ENCODE results near the gene OR5P2.

The OR5P2 gene

DNA sequence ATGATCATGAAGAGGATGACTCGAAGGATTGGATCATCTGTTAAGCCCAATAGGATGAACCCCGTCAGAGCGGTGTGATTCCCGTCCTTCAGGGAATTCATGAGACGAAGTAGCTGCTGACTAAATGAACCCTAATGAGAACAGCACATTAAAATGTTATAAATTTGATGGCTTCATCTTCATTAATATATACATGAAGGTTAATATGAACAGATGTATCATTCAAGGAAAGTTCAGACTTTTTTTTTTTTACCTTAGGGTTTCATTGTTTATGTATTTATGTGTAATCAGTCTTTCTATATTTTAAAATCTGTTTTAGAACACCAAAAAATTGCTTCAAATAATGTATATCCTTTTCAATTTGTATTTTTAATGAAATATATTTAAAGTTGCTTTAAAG is at the start of gene OR5P2:
Gene OR5P2, minus strand, starts transcription at position 101 of the 400 bp plus-strand sequence. Its CDS starts 0 bp downstream, at position 101.
- TF ChIP-seq GATA3 (IDR thresholded peaks at IDR 0.05; ENCODE audit: low read depth, low read length) (no peak), GATA2 (IDR thresholded peaks at IDR 0.05; ENCODE audit: low read depth, low read length) (no peak)

GRCh38 chr11:7846003-7846402 is 49.3 kb upstream of the OR5P2 start:
- TF ChIP-seq GATA2 (IDR thresholded peaks at IDR 0.05; ENCODE audit: low read depth, low read length) (no peak), GATA3 (IDR thresholded peaks at IDR 0.05; ENCODE audit: low read depth, low read length) (no peak)

DNA sequence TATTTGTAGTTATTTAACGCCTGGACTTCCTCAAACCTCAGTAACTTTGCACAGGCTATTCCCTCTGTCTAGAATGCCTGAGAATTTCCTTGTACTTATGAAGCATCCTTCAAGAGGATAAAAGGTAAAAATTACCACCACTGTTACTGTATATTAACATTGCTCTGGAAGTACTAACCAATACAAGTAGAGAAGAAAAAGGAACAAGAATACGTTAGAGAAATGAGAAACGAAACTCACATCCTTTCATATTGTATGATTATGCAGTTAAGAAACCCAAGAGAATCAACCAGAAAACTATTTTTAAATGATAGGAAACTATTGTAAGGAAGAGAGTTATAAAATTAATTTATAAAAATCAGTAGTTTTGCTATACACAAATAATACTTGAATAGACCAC is 48.2 kb upstream of the OR5P2 start:
- no peak for TF ChIP-seq GATA2 (IDR thresholded peaks at IDR 0.05; ENCODE audit: low read depth, low read length)
- no peak for TF ChIP-seq GATA3 (IDR thresholded peaks at IDR 0.05; ENCODE audit: low read depth, low read length)

DNA sequence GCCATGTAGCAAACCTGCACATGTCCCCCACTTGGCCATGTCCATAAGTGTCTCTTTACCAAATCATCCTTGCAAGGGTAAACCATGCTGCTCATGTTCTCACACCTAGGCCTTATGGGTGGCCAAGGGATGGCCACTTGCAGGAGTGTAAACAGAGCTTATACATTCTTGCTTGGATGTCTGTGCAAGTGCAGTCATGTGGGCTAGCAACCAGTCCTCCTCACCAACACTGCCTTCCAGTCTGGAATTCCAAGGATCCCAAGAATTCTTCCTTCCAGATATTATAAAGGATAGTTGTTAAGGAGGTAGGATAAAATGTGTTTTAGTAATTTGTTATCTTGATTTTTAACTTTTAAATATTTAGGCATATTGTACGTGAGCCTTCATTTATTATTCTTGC is 47.8 kb upstream of the OR5P2 start:
- TF ChIP-seq GATA3 (IDR thresholded peaks at IDR 0.05; ENCODE audit: low read depth, low read length) (no peak), GATA2 (IDR thresholded peaks at IDR 0.05; ENCODE audit: low read depth, low read length) (no peak)

GRCh38 chr11:7840578-7840977 is 43.8 kb upstream of the OR5P2 start:
- TF ChIP-seq GATA3 (IDR thresholded peaks at IDR 0.05; ENCODE audit: low read depth, low read length) (no peak), GATA2 (IDR thresholded peaks at IDR 0.05; ENCODE audit: low read depth, low read length) (no peak)

- TF ChIP-seq GATA3 (IDR thresholded peaks at IDR 0.05; ENCODE audit: low read depth, low read length), result no peak
- no peak for TF ChIP-seq GATA2 (IDR thresholded peaks at IDR 0.05; ENCODE audit: low read depth, low read length)
These were observed 36.8 kb upstream of the OR5P2 start for GRCh38 chr11:7833527-7833926.

DNA sequence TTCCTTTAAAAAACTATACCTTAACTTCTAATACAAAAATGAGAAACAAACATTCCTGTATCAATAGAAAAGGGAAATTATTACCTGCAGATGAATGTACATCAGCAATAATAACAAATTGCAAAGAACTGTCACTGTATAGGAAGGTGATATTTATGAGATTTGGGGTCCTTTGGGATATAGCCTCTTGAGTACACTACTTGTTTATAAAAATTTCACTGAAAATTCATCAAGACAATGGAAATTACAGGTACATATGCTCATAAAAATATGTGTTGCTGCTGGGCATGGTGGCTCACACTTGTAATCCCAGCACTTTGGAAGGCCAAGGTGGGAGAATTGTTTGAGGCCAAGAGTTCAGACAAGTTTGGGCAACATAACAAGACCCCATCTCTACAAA is 34.0 kb upstream of the OR5P2 start, which contains the start of gene OR5P3:
Gene OR5P3, minus strand, starts transcription at position 101 of the 400 bp plus-strand sequence.
- TF ChIP-seq GATA2 (IDR thresholded peaks at IDR 0.05; ENCODE audit: low read depth, low read length) (no peak), GATA3 (IDR thresholded peaks at IDR 0.05; ENCODE audit: low read depth, low read length) (no peak)

GRCh38 chr11:7826324-7826723 is 29.6 kb upstream of the OR5P2 start:
- no peak for TF ChIP-seq GATA3 (IDR thresholded peaks at IDR 0.05; ENCODE audit: low read depth, low read length)
- TF ChIP-seq GATA2 (IDR thresholded peaks at IDR 0.05; ENCODE audit: low read depth, low read length), result no peak

- TF ChIP-seq GATA3 (IDR thresholded peaks at IDR 0.05; ENCODE audit: low read depth, low read length) (no peak), GATA2 (IDR thresholded peaks at IDR 0.05; ENCODE audit: low read depth, low read length) (no peak)
These were observed 3.5 kb downstream of the OR5P2 start for GRCh38 chr11:7793233-7793632.

DNA sequence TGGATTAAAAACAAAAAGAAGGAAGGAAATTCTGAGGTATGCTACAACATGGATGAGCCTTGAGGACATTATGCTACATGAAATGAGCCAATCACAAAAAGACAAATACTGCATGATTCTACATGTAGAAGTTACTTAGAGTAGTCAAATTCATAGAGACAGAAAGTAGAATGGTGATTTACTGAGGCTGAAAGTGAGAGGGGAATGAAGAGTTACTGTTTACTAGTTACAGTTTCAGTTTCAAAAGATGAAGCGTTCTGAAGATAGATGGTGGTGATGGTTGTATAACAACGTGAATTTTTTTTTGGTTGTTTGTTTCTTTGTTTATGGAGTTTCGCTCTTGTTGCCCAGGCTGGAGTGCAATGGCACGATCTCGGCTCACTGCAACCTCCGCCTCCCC is 9.5 kb downstream of the OR5P2 start:
- no peak for TF ChIP-seq GATA3 (IDR thresholded peaks at IDR 0.05; ENCODE audit: low read depth, low read length)
- no peak for TF ChIP-seq GATA2 (IDR thresholded peaks at IDR 0.05; ENCODE audit: low read depth, low read length)

- TF ChIP-seq GATA2 (IDR thresholded peaks at IDR 0.05; ENCODE audit: low read depth, low read length) (no peak), GATA3 (IDR thresholded peaks at IDR 0.05; ENCODE audit: low read depth, low read length) (no peak)
These were observed 21.1 kb downstream of the OR5P2 start for GRCh38 chr11:7775689-7776088.

DNA sequence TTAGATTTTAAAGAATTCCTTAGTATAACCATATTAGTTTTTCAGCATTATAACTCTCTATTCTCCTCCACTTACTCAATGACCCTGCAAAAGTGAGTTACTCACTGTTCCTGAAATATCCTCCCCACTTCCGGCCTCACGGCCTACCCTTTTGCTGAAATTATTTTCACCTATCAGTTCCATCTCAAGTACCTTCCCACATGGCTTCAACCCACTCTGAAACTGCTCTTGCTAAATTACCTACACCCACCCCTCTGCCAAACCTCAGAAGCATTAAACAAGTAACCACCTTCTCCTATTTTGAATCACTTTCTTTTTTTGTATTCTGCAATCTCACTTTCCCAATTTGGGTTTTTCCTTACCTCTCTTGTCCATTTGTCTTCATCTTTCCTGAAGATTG is 37.7 kb downstream of the OR5P2 start:
- TF ChIP-seq GATA2 (IDR thresholded peaks at IDR 0.05; ENCODE audit: low read depth, low read length) (no peak), GATA3 (IDR thresholded peaks at IDR 0.05; ENCODE audit: low read depth, low read length) (no peak)

DNA sequence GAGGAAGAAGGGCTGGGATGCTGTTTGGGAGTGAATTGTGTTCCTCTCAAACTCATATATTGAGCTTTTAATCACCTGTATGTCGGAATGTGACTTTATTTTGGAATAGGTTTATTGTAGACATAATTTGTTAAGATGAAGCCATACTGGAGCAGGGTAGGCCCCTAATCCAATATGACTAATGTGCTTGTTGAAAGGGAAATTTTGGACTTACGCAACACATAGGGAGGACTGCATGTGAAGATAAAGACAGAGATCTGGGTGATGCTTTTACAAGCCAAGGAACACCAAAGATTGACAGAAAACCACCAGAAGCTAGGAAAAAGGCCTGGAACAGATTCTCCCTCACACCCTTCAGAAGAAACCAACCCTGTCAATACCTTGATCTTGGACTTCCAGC is 47.3 kb downstream of the OR5P2 start:
- TF ChIP-seq GATA3 (IDR thresholded peaks at IDR 0.05; ENCODE audit: low read depth, low read length), result no peak
- TF ChIP-seq GATA2 (IDR thresholded peaks at IDR 0.05; ENCODE audit: low read depth, low read length), result no peak
